K562 (cell line): Measurements from ENCODE around the gene TULP4.

Source experiments
- CC2D1A ChIP-seq: fragments of 450-650 bp; IDR thresholded peaks from 2 replicates; pipeline ENCODE4 v1.6.1; 2017; ENCODE audit warnings: mild to moderate bottlenecking
- POLR2A ChIP-seq: fragments of 450-650 bp; conservative IDR thresholded peaks from 2 replicates; pipeline ENCODE4 v1.6.1; 2016
- SIN3A ChIP-seq, 2 experiments: fragments of 150-350 bp in 1 of 2; IDR thresholded peaks; 2 replicates each; pipeline ENCODE4 v1.6.1; 2011 to 2016; ENCODE audit warnings: borderline replicate concordance in 2 of 2, low read depth in 2 of 2, low read length in 2 of 2, mild to moderate bottlenecking in 2 of 2, moderate library complexity in 2 of 2; ENCODE audit not compliant: control insufficient read depth in 1 of 2
- ZSCAN29 ChIP-seq: fragments of 450-650 bp; IDR thresholded peaks from 2 replicates; pipeline ENCODE4 v1.6.1; 2017
- TF ChIP-seq, protein P1 (sequence below): fragments of 250-450 bp; sonication (Bioruptor Pico); IDR thresholded peaks from 2 replicates; pipeline ENCODE4 v1.4.0; 2020; ENCODE audit warnings: mild to moderate bottlenecking, moderate library complexity
- TF ChIP-seq, protein P2 (sequence below), 3 experiments: IDR thresholded peaks in 2 of 3; conservative IDR thresholded peaks in 1 of 3; 2 replicates each; pipeline ENCODE4 v1.5.1; 2011 to 2012; ENCODE audit warnings: low read length in 3 of 3, mild to moderate bottlenecking in 3 of 3, control low read depth in 2 of 3, improper control_type of control experiment in 1 of 3, inconsistent platforms in 1 of 3, low read depth in 1 of 3, mixed read lengths in 1 of 3, moderate library complexity in 1 of 3; ENCODE audit not compliant: insufficient read depth in 2 of 3
- TF ChIP-seq, protein P3 (sequence below): sonication (generic); formaldehyde crosslinking; IDR thresholded peaks from 2 replicates; pipeline ENCODE4 v1.5.0; 2020; ENCODE audit warnings: missing genetic modification reagents
- TF ChIP-seq, protein P4 (sequence below): sonication (generic); formaldehyde crosslinking; IDR thresholded peaks from 2 replicates; pipeline ENCODE4 v1.8.1; 2023; ENCODE audit warnings: mild to moderate bottlenecking, missing genetic modification reagents, moderate library complexity

DNA sequence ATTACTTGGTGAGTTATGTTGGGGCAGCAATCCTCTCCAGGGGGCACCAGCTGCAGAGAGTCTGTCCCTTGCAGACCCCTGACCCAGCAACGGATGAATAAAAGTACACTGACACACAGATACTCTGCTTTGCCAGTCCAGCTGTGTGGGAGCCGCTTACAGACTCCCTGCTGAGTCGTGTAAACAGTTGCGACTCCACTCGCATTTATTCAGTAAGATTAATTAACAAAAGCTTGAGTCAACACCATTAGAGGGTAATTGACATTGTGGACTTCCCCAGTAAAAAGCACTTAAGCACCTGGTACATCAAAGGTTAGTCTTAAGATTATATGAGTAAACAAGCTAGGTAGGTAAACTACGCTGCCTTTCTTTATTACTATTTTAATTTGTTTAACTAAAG is 155.7 kb downstream of the TULP4 start:
- no peak for TF ChIP-seq CC2D1A
- TF ChIP-seq, protein P1, sequence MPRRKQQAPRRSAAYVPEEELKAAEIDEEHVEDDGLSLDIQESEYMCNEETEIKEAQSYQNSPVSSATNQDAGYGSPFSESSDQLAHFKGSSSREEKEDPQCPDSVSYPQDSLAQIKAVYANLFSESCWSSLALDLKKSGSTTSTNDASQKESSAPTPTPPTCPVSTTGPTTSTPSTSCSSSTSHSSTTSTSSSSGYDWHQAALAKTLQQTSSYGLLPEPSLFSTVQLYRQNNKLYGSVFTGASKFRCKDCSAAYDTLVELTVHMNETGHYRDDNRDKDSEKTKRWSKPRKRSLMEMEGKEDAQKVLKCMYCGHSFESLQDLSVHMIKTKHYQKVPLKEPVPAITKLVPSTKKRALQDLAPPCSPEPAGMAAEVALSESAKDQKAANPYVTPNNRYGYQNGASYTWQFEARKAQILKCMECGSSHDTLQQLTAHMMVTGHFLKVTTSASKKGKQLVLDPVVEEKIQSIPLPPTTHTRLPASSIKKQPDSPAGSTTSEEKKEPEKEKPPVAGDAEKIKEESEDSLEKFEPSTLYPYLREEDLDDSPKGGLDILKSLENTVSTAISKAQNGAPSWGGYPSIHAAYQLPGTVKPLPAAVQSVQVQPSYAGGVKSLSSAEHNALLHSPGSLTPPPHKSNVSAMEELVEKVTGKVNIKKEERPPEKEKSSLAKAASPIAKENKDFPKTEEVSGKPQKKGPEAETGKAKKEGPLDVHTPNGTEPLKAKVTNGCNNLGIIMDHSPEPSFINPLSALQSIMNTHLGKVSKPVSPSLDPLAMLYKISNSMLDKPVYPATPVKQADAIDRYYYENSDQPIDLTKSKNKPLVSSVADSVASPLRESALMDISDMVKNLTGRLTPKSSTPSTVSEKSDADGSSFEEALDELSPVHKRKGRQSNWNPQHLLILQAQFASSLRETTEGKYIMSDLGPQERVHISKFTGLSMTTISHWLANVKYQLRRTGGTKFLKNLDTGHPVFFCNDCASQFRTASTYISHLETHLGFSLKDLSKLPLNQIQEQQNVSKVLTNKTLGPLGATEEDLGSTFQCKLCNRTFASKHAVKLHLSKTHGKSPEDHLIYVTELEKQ = no peak
- TF ChIP-seq SIN3A (IDR thresholded peaks at IDR 0.05; ENCODE audit: borderline replicate concordance in 2 of 2, control insufficient read depth in 1 of 2, low read depth in 2 of 2, low read length in 2 of 2) = no peak
- TF ChIP-seq, protein P2, sequence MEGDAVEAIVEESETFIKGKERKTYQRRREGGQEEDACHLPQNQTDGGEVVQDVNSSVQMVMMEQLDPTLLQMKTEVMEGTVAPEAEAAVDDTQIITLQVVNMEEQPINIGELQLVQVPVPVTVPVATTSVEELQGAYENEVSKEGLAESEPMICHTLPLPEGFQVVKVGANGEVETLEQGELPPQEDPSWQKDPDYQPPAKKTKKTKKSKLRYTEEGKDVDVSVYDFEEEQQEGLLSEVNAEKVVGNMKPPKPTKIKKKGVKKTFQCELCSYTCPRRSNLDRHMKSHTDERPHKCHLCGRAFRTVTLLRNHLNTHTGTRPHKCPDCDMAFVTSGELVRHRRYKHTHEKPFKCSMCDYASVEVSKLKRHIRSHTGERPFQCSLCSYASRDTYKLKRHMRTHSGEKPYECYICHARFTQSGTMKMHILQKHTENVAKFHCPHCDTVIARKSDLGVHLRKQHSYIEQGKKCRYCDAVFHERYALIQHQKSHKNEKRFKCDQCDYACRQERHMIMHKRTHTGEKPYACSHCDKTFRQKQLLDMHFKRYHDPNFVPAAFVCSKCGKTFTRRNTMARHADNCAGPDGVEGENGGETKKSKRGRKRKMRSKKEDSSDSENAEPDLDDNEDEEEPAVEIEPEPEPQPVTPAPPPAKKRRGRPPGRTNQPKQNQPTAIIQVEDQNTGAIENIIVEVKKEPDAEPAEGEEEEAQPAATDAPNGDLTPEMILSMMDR (IDR thresholded peaks at IDR 0.05 in 2 of 3, conservative IDR thresholded peaks at IDR 0.05 in 1 of 3; ENCODE audit: insufficient read depth in 2 of 3, low read depth in 1 of 3, low read length in 3 of 3) = no peak
- TF ChIP-seq, protein P3, sequence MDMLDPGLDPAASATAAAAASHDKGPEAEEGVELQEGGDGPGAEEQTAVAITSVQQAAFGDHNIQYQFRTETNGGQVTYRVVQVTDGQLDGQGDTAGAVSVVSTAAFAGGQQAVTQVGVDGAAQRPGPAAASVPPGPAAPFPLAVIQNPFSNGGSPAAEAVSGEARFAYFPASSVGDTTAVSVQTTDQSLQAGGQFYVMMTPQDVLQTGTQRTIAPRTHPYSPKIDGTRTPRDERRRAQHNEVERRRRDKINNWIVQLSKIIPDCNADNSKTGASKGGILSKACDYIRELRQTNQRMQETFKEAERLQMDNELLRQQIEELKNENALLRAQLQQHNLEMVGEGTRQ (CRISPR knock-in tag) = no peak
- TF ChIP-seq, protein P4, sequence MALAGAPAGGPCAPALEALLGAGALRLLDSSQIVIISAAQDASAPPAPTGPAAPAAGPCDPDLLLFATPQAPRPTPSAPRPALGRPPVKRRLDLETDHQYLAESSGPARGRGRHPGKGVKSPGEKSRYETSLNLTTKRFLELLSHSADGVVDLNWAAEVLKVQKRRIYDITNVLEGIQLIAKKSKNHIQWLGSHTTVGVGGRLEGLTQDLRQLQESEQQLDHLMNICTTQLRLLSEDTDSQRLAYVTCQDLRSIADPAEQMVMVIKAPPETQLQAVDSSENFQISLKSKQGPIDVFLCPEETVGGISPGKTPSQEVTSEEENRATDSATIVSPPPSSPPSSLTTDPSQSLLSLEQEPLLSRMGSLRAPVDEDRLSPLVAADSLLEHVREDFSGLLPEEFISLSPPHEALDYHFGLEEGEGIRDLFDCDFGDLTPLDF (CRISPR knock-in tag) = no peak
- no peak for TF ChIP-seq POLR2A
- no peak for TF ChIP-seq ZSCAN29
